ENCODE results near the gene NOX5. TPM values are rescaled to one million over a fixed set of nuclear protein-coding genes. Genes with fewer than 3 reads are reported as not detected.

NOX5 gene
- polyA plus RNA-seq, 1 donor from 2014 or later, result not detected

- Histone ChIP-seq H3K9me3 (ENCODE audit: low read length) (no peaks in the 10 kb centered on the region), H3K27ac (ENCODE audit: low read length) (no peak overlapping the region), H3K9me2 (ENCODE audit: insufficient read depth, low read length) (no peaks in the 10 kb centered on the region), H3K4me3 (ENCODE audit: low read length) (no peak overlapping the region), H2AFZ (ENCODE audit: low read depth, low read length) (no peak overlapping the region), H3K79me2 (replicated peaks; ENCODE audit: insufficient read depth, low read length) (no peaks in the 10 kb centered on the region), H3K36me3 (ENCODE audit: insufficient read depth, low read length) (no peaks in the 10 kb centered on the region), H4K20me1 (ENCODE audit: insufficient read depth) (no peaks in the 10 kb centered on the region), H3K27me3 (ENCODE audit: insufficient read depth, low read depth, low read length) (peaks cover 8% of the 10 kb centered on the region), H3F3A (ENCODE audit: insufficient read depth, low read length, poor library complexity, severe bottlenecking) (no peaks in the 10 kb centered on the region), H3K4me2 (ENCODE audit: low read length) (no peak overlapping the region), H3K9ac (ENCODE audit: low read length) (no peak overlapping the region)
- TF ChIP-seq MXI1 (conservative IDR thresholded peaks at IDR 0.05; ENCODE audit: poor library complexity, severe bottlenecking), result no peak
- TF ChIP-seq POLR2AphosphoS5 (IDR thresholded peaks at IDR 0.05), result no peak
- no peak for TF ChIP-seq EZH2 (IDR thresholded peaks at IDR 0.05; ENCODE audit: borderline replicate concordance, insufficient read depth, low read length, poor library complexity, severe bottlenecking)
- TF ChIP-seq CTCF (IDR thresholded peaks at IDR 0.05; ENCODE audit: poor library complexity, severe bottlenecking), result no peak
- TF ChIP-seq RAD21 (conservative IDR thresholded peaks at IDR 0.05), result no peak
- TF ChIP-seq REST (IDR thresholded peaks at IDR 0.05; ENCODE audit: borderline replicate concordance), result no peak
- TF ChIP-seq SMC3 (conservative IDR thresholded peaks at IDR 0.05; ENCODE audit: poor library complexity), result no peak
- no peak for TF ChIP-seq EP300 (conservative IDR thresholded peaks at IDR 0.05; ENCODE audit: poor library complexity, severe bottlenecking)
- TF ChIP-seq TAF1 (IDR thresholded peaks at IDR 0.05; ENCODE audit: low read depth), result no peak
These were observed 55.9 kb downstream of the NOX5 start for GRCh38 chr15:69070396-69070795.

GRCh38 chr15:69071260-69071659, 56.8 kb downstream of the NOX5 start:
- no peak overlapping the region for H3K9ac ChIP-seq (ENCODE audit: low read length)
- no peak for TF ChIP-seq POLR2AphosphoS5 (IDR thresholded peaks at IDR 0.05)
- TF ChIP-seq TAF1 (IDR thresholded peaks at IDR 0.05; ENCODE audit: low read depth), result no peak
- no peak for TF ChIP-seq EP300 (conservative IDR thresholded peaks at IDR 0.05; ENCODE audit: poor library complexity, severe bottlenecking)
- TF ChIP-seq EZH2 (IDR thresholded peaks at IDR 0.05; ENCODE audit: borderline replicate concordance, insufficient read depth, low read length, poor library complexity, severe bottlenecking), result no peak
- TF ChIP-seq RAD21 (conservative IDR thresholded peaks at IDR 0.05), result no peak
- no peak for TF ChIP-seq CTCF (IDR thresholded peaks at IDR 0.05; ENCODE audit: poor library complexity, severe bottlenecking)
- no peak for TF ChIP-seq REST (IDR thresholded peaks at IDR 0.05; ENCODE audit: borderline replicate concordance)
- TF ChIP-seq MXI1 (conservative IDR thresholded peaks at IDR 0.05; ENCODE audit: poor library complexity, severe bottlenecking), result no peak
- no peak for TF ChIP-seq SMC3 (conservative IDR thresholded peaks at IDR 0.05; ENCODE audit: poor library complexity)
- no peak overlapping the region for H3K4me3 ChIP-seq (ENCODE audit: low read length)
- no peaks in the 10 kb centered on the region for H3K79me2 ChIP-seq (replicated peaks; ENCODE audit: insufficient read depth, low read length)
- H3K36me3 ChIP-seq (ENCODE audit: insufficient read depth, low read length), result no peaks in the 10 kb centered on the region
- no peaks in the 10 kb centered on the region for H3K9me2 ChIP-seq (ENCODE audit: insufficient read depth, low read length)
- H3K27me3 ChIP-seq (ENCODE audit: insufficient read depth, low read depth, low read length), result peaks cover 8% of the 10 kb centered on the region
- no peak overlapping the region for H2AFZ ChIP-seq (ENCODE audit: low read depth, low read length)
- H4K20me1 ChIP-seq (ENCODE audit: insufficient read depth), result no peaks in the 10 kb centered on the region
- no peaks in the 10 kb centered on the region for H3K9me3 ChIP-seq (ENCODE audit: low read length)
- H3K4me2 ChIP-seq (ENCODE audit: low read length), result no peak overlapping the region
- H3K27ac ChIP-seq (ENCODE audit: low read length), result no peak overlapping the region
- H3F3A ChIP-seq (ENCODE audit: insufficient read depth, low read length, poor library complexity, severe bottlenecking), result no peaks in the 10 kb centered on the region
